SK-N-MC (cell line): Measurements from ENCODE around the gene HAUS8.

Experiments used
- DNase-seq: peaks from one replicate; pipeline ENCODE4 v3.0.0-alpha.2; 2011; ENCODE audit warnings: low read depth, low spot score
- H3K27ac ChIP-seq: fragments of 200-600 bp; sonication (generic); 2 replicates; pipeline ENCODE4 v1.5.1; 2016; ENCODE audit warnings: mixed run types
- H3K36me3 ChIP-seq: fragments of 200-600 bp; sonication (generic); 2 replicates; pipeline ENCODE4 v1.6.1; 2017; ENCODE audit warnings: antibody characterized with exemption, low read length, mixed read lengths; ENCODE audit not compliant: insufficient read depth
- H3K4me3 ChIP-seq: fragments of 200-600 bp; sonication (generic); 2 replicates; pipeline ENCODE4 v1.5.1; 2016
- H3K9ac ChIP-seq: fragments of 200-600 bp; sonication (generic); 2 replicates; pipeline ENCODE4 v1.8.0; 2017; ENCODE audit warnings: mixed run types, mixed read lengths; ENCODE audit not compliant: insufficient read length
- H3K9me3 ChIP-seq: fragments of 200-600 bp; sonication (generic); 2 replicates; pipeline ENCODE4 v1.6.1; 2017; ENCODE audit warnings: low read depth, mild to moderate bottlenecking, antibody characterized with exemption, low read length, moderate library complexity, mixed read lengths
- EZH2 ChIP-seq: fragments of 200-600 bp; sonication (generic); IDR thresholded peaks from one replicate; pipeline ENCODE4 v1.6.1; 2017; ENCODE audit warnings: antibody characterized with exemption
- FOXP2 ChIP-seq: optimal IDR thresholded peaks from 2 replicates; pipeline ENCODE3; 2011; ENCODE audit warnings: mild to moderate bottlenecking, moderate library complexity; ENCODE audit not compliant: insufficient read depth; ENCODE audit errors: extremely low read length, control extremely low read depth
- POLR2AphosphoS5 ChIP-seq: IDR thresholded peaks from 2 replicates; pipeline ENCODE4 v1.6.1; 2012; ENCODE audit warnings: mild to moderate bottlenecking, low read depth, low read length, borderline replicate concordance

The HAUS8 gene

DNA sequence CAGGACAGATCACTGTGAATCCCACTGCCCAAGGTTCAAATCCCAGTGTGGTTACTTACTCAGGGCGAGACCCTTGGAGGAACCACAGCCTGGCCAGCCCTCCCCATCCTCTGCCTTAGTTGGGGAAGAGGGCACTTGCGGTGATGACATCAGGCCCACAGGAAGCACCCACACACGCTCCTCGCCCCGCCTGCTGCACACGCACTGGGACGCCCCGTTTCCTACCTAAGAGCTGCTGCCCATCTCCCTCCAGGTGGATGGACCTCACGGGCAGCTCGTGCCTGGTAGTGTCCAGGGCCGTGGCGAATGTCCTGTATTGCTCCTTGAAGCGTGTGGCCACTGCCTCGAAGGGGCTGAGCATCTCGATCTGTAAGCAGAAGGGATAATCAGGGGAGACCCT, 19.6 kb downstream of the HAUS8 start:
- no peak for DNase-seq
- Histone ChIP-seq H3K9me3 (no peaks in the 10 kb centered on the region), H3K27ac (no peak overlapping the region), H3K4me3 (no peak overlapping the region), H3K36me3 (peaks cover 56% of the 10 kb centered on the region), H3K9ac (no peak overlapping the region)
- TF ChIP-seq EZH2 (no peak), POLR2AphosphoS5 (no peak), FOXP2 (no peak)

DNA sequence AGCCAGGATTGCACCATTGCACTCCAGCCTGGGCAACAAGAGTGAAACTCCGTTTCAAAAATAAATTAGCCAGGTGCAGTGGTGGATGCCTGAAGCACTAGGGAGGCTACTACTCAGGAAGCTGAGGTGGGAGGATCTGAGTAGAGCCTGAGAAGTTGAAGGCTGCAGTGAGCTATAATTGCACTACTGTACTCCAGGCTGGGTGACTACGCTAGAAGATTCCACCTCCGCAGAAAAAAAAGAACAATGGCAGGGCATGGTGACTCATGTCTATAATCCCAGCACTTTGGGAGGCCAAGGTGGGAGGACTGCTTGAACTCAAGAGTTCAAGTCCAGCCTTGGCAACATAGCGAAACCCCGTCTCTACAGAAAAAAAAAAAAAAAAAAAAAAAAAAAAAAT, 20.5 kb downstream of the HAUS8 start:
- Histone ChIP-seq H3K27ac (no peak overlapping the region), H3K9ac (no peak overlapping the region), H3K36me3 (peaks cover 57% of the 10 kb centered on the region), H3K4me3 (no peak overlapping the region), H3K9me3 (no peaks in the 10 kb centered on the region)
- DNase-seq: no peak
- TF ChIP-seq POLR2AphosphoS5 (no peak), FOXP2 (no peak), EZH2 (no peak)

DNA sequence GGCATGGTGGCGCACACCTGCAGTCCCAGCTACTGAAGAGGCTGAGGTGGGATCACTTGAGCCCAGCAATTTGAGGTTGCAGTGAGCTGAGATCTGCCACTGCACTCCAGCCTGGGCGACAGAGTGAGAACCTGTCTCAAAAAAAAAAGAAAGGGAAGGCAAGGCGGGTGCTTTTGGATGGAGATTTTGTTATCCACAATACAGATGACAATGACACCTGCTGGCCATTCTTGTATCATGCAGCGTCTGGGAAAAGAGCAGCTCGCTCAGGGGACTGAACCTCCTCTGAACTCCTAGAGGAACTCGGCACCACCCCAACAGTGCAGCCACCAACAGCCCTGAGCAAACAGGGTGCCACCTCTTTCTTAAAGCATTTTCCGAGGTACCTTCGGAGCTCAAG, 22.8 kb downstream of the HAUS8 start:
- no peak overlapping the region for H3K4me3 ChIP-seq
- no peaks in the 10 kb centered on the region for H3K9me3 ChIP-seq
- no peak overlapping the region for H3K27ac ChIP-seq
- H3K9ac ChIP-seq: no peak overlapping the region
- no peak for DNase-seq
- peaks cover 38% of the 10 kb centered on the region for H3K36me3 ChIP-seq
- TF ChIP-seq POLR2AphosphoS5: no peak
- no peak for TF ChIP-seq FOXP2
- no peak for TF ChIP-seq EZH2

DNA sequence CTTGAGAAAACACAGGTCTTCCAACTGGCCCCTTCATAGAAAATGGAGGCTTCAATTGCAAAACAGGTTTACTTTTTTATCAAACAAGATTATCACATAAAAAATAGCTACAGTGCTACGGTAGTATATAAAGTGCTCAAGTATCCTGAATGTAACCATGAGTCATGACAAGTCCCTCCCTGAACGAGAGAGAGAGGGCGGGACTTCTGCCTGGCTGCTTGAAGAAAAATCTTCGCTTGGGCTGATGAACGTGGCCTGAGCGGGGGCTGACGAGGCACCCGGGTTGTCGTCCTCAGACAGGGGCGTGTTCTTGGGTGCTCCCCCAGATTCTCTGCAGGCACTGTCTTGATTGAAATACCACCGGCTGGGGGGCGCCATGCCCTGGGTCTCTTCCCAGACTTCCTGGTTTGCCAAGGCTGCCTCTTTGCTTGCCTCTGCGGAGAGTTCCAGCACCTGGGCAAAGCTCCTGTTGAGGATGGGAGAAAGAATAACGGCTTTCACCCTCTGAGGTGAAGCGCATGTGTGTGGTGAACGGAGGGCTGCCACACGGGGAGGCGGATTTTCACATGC, 25.5 kb downstream of the HAUS8 start:
- H3K36me3 ChIP-seq: peaks cover 34% of the 10 kb centered on the region
- TF ChIP-seq POLR2AphosphoS5 (no peak), FOXP2 (no peak), EZH2 (no peak)

DNA sequence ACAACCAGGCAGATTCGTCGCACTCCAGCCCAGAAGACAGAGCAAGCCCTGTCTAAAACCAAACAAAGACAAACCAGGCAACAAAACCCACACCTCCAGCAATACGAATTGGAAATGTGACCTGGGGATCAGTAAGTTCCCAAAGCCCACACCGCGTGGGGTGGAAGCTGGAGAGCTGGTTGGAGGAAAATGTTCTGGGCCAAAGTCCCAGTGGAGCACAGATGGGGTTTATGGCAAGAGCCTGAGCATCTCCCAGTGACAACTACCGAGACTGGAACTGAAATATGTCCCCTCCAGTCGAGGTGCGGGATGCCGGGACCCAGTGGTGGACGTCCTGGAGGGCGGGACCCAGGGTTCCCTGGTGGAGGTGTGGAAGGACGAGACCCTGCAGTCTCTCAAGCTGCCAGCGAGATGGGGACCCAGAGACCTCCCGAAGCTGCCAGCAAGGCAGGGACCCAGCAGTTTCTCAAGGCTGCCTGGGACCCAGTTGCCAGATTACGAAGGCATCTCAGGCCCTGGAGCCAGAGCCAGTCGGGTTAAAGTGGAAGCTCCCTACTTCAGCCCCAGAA, 26.3 kb downstream of the HAUS8 start:
- Histone ChIP-seq H3K9me3 (no peaks in the 10 kb centered on the region), H3K27ac (no peak overlapping the region), H3K9ac (no peak overlapping the region), H3K36me3 (peaks cover 34% of the 10 kb centered on the region), H3K4me3 (no peak overlapping the region)
- DNase-seq: no peak
- TF ChIP-seq FOXP2: no peak

More for the DNA sequence above, 25.5 kb downstream of the HAUS8 start:
- Histone ChIP-seq H3K9me3 (no peaks in the 10 kb centered on the region), H3K4me3 (no peak overlapping the region), H3K27ac (no peak overlapping the region), H3K9ac (no peak overlapping the region)
- no peak for DNase-seq

DNA sequence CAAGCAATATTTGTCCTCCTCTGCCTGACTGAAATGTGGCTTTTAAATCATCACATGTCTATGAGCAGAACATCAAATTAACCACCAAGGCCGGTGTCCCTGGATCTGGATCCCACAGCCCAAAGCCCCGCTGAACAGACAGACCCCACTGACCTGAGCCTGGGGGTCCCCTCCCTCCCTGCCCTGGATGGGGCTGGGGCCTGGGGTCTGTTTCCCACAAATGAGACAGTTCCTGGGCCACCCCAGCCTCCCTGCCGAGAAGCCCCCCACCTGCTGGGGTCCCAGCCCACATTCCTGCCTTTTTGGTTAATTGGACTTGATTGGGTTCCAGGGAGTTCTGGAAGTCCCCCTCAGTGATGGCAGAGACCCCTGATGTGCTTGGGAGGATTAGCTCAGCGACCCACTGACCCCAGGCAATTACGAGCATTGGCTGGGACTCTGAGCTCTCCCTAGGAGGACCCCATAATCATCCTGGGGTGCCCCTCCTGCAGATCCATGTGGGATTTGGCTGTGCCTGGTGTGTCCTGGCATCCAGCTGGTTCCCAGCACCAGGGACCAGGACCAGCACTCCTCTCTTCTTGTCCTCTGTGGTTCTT, 29.2 kb downstream of the HAUS8 start:
- no peak overlapping the region for H3K27ac ChIP-seq
- no peak for TF ChIP-seq EZH2
- TF ChIP-seq POLR2AphosphoS5: no peak
- TF ChIP-seq FOXP2: no peak
- H3K4me3 ChIP-seq: no peak overlapping the region
- no peak overlapping the region for H3K9ac ChIP-seq
- DNase-seq: no peak
- H3K9me3 ChIP-seq: no peaks in the 10 kb centered on the region
- H3K36me3 ChIP-seq: peaks cover 14% of the 10 kb centered on the region; the same call in 1 of the 2 replicates

DNA sequence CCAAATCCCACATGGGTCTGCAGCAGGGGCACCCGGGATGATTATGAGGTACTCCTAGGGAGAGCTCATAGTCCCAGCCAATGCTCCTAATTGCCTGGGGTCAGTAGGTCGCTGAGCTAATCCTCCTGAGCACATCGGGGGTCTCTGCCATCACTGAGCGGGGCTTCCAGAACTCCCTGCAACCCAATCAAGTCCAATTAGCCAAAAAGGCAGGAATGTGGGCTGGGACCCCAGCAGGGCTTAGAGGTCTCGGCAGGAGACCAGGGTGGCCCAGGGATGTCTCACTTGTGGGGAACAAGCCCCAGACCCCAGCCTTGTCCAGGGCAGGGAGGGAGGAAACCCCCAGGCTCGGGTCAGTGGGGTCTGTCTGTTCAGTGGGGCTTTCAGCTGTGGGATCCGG, 31.5 kb downstream of the HAUS8 start:
- no peaks in the 10 kb centered on the region for H3K9me3 ChIP-seq
- H3K4me3 ChIP-seq: no peak overlapping the region
- H3K36me3 ChIP-seq: no peaks in the 10 kb centered on the region; the same call in 1 of the 2 replicates
- TF ChIP-seq POLR2AphosphoS5 (no peak), EZH2 (no peak), FOXP2 (no peak)
- no peak for DNase-seq
- H3K27ac ChIP-seq: no peak overlapping the region
- H3K9ac ChIP-seq: no peak overlapping the region

DNA sequence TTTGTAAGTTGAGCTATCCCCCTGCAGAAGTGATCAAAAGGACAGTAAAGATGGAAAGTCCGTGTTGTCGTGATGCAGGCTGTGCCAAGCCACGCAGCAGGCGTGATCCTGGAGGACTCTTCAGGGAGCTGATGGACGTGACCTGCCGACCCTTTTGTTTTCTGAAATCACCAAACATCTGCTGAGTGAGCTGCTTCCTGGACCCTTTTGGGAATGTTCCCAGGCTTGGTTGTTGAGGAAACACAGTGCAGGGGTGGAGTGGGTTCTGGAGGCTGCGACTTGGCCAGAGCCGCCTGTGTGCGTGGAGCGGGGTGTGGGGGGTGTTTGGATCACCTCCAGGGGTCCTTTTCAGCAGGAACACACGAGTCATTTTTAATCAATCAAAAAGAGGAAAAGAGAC, 33.3 kb downstream of the HAUS8 start:
- TF ChIP-seq EZH2 (no peak), FOXP2 (no peak), POLR2AphosphoS5 (no peak)
- Histone ChIP-seq H3K4me3 (no peak overlapping the region), H3K9me3 (no peaks in the 10 kb centered on the region), H3K27ac (no peak overlapping the region), H3K9ac (no peak overlapping the region), H3K36me3 (no peaks in the 10 kb centered on the region)
- no peak for DNase-seq

DNA sequence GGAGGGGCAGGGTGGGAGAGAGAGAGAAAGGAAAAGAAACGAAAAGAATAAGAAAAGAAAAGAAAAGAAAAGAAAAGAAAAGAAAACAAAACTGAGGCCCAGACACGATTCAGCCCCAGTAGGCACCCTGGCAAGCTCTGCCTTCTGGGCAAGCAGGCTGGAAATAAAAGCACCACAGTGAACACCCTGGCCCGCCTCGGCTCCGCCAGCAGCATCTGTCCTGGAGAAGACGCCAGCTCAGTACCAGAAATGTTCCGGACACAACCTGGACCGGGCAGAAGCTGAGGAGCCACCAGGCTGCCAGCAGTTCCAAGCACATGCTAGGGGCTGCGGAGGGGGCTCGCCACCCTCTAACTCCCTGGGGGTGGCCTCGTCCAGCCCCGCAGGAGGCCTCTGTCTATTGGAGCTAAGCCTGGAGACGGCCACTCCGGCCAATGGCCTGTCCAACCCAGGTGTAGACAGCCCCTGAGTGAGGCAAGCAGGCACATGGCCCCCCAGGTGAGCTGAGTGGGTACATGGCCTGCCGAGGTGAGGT, 37.2 kb downstream of the HAUS8 start:
- TF ChIP-seq EZH2: no peak
- TF ChIP-seq FOXP2: no peak
- no peak for TF ChIP-seq POLR2AphosphoS5
- no peaks in the 10 kb centered on the region for H3K36me3 ChIP-seq
- no peak overlapping the region for H3K9ac ChIP-seq
- H3K27ac ChIP-seq: no peak overlapping the region
- H3K9me3 ChIP-seq: no peaks in the 10 kb centered on the region
- no peak overlapping the region for H3K4me3 ChIP-seq
- no peak for DNase-seq
